C4-2B (cell line): ENCODE results near the gene TMEM236.

Experiments used
- ZFX ChIP-seq: fragments of 450-650 bp; IDR thresholded peaks from 2 replicates; pipeline ENCODE4 v1.6.1; 2017
- TF ChIP-seq, protein P1 (sequence below): fragments of 450-650 bp; conservative IDR thresholded peaks from 2 replicates; pipeline ENCODE4 v1.5.1; 2017; ENCODE audit warnings: mild to moderate bottlenecking

DNA sequence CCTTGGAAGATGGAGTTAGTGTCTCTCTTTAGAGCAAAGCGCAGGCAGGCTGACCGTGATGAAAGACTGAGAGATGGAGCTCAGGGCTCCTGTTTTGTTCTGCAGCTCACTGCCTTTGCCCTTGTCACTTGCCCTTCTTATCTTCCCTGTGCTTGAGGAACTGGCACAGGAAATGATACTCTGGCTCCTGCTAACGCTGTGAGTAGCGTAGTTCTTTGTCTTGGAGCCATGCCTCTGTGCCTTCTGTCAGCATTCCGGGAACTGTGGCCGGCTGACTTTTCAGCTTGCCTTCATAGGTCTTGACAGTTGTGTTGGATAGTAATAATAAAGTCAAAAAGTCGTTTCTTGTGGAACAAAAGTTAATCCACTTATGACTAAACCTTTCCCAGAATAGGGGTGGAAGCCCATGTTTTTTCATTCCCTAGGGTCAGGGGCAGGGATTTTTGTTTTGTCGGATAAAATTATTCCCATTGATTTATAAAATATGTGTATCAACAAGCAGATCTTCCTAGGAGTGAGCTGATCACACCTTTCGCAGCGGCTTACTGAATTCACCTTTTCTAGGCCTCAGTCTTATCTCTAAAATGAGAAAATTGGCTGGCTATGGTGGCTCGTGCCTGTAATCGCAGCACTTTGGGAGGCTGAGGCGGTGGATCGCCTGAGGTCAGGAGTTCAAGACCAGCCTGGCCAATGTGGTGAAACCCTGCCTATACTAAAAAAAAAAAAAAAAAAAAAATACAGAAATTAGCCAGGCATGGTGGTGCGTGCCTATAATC is 16.6 kb upstream of the TMEM236 start:
- TF ChIP-seq, protein P1, sequence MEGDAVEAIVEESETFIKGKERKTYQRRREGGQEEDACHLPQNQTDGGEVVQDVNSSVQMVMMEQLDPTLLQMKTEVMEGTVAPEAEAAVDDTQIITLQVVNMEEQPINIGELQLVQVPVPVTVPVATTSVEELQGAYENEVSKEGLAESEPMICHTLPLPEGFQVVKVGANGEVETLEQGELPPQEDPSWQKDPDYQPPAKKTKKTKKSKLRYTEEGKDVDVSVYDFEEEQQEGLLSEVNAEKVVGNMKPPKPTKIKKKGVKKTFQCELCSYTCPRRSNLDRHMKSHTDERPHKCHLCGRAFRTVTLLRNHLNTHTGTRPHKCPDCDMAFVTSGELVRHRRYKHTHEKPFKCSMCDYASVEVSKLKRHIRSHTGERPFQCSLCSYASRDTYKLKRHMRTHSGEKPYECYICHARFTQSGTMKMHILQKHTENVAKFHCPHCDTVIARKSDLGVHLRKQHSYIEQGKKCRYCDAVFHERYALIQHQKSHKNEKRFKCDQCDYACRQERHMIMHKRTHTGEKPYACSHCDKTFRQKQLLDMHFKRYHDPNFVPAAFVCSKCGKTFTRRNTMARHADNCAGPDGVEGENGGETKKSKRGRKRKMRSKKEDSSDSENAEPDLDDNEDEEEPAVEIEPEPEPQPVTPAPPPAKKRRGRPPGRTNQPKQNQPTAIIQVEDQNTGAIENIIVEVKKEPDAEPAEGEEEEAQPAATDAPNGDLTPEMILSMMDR, result no peak
- no peak for TF ChIP-seq ZFX
